ENCODE measurements around the gene PDIA2.

PDIA2 gene

DNA sequence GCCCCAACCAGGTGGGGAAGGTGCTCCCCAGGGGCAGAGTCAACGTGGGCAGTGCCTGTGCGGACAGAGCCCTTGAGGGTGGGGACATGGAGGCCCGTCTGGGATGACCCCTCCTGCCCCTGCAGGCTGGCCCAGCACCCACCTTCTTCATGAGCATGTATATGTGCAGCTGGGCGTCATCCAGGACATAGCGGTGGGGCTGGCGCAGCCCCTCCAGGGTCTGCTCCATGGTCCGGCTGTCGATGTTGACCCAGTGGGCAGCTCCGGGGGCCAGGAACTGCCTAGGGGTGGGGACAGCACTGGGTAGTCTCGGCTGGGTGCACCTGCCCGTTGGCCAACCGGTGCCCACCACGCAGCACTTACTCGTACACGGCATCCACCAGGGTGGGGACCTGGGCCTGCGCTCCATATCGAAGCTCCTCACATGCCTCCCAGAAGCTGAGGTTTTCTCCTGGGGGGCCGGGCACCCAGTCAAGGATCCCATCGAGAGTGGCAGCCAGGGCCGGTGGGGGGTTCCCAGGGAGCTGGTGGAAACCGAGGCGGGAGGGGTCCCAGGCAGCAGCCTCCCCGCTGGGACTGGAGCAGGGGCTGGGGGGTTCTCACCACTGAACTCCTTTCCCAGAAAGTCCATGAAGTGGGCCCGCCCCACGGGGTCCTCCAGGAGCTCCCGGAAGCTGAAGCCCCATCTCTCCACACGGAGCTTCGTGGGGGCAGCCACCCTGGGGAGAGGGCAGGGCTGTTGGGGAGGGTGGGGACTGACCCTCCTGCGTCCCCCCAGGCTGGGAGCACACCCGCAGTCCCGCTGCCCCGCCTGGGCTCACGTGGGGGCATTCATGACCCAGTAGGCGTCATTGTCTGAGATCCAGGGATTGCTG is 12.3 kb upstream of the PDIA2 start:
- no peak overlapping the region for H3K4me3 ChIP-seq (ENCODE audit: low read depth, low read length)
- no peak for TF ChIP-seq CTCF (IDR thresholded peaks at IDR 0.05; ENCODE audit: low read depth, low read length)

DNA sequence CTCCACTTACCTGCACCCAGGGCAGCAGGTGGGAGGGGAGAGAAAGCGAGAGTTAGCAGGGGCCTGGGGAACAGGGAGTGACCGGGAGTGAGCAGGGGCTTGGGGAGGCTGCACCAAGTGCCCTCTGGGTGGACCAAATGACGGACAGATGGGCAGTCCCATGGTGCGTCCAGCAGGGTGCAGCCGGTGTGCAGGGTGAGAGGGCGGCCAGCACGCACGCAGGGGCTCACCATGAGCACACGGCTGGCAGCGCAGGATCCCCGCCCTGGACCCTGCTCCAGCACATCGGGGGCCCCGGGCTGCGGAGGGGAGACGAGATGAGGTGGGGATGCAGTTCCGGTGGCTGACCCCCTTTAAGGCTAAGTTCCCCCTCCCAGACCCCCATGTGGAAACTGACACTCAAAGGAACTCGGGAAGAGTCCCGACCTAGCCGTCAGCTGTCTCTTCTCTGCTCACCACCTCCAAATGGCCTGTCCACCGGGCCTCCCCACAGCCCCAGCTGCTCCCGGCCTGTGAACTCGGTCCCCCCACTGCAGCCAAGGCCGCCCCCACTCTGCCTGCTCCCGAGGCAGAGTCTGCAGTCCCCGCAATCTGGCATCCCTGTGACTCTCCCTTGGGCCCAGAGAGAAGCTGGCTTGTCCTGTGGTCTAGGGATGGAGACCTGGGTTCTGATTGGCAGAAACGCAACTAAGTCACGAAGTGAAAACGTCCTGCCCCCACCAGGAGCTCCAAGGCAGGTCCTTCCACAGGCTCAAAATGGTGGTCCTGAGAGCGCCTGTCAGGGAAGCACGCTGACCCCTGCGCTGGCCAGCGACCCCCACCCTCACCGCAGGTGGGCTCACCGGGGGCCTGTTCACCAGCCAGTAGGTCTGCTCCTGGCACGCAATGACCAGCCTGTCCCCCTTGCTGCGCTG is 10.1 kb upstream of the PDIA2 start:
- no peak overlapping the region for H3K4me3 ChIP-seq (ENCODE audit: low read depth, low read length)
- no peak for TF ChIP-seq CTCF (IDR thresholded peaks at IDR 0.05; ENCODE audit: low read depth, low read length)

GRCh38 chr16:273547-274421 is 9.2 kb upstream of the PDIA2 start:
- TF ChIP-seq CTCF (IDR thresholded peaks at IDR 0.05; ENCODE audit: low read depth, low read length): no peak
- H3K4me3 ChIP-seq (ENCODE audit: low read depth, low read length): no peak overlapping the region

DNA sequence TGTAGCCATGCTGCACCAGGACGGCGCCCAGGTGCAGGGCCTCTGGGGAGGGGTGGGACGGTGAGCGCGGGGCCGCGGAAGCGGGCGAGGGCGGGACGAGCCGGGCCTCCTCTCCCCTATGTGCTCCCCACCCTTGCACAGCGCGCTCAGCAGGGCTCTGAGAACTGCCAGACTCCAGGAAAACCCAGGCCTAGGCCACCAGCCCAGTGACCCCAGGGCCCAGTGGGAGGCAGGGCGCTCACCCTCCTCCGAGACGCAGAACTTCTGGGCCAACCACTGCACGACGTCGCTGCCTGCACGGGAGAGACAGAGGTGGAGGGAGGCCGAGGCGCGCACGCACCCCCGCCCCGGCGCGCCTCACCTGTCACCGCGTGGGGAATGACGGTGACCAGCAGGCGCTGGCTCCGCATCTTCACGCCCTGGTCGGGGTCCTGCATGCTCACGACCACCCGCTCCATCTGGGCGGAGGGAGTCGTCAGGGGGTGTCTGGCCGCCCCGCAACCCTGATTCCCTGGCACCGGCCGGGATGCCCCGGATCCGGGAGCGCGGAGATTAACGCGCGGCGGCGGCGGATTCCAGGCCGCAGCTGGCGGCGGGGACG is 7.8 kb upstream of the PDIA2 start:
- TF ChIP-seq CTCF (IDR thresholded peaks at IDR 0.05; ENCODE audit: low read depth, low read length): no peak
- no peak overlapping the region for H3K4me3 ChIP-seq (ENCODE audit: low read depth, low read length)

DNA sequence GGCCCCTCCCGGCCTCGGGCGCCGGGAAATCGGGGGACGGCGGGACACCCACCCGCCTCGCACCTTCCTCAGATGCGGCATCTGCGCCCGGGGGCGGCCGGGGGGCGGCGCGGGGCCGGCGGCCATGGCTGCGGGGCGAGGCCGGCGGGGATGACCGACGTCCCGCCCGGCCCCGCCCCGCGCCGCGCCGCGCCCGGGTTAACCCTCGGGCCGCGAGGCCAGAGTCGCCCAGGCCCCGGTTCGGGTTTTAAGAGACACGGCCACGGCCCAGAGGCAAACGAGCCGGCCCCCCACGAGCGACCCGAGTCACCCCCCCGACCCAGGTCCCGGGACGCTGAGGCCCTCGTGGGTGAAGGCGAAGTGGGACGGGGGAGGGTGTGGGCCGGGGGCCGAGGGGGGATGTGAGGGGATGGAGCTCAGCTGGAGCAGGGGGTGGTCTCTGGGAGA is 7.2 kb upstream of the PDIA2 start, which contains the start of gene RGS11:
Gene RGS11, minus strand, starts transcription at position 159 of the 447 bp plus-strand sequence. Its CDS starts 33 bp downstream, at position 126.
- H3K4me3 ChIP-seq (ENCODE audit: low read depth, low read length): no peak within 1 kb of the TSS
- TF ChIP-seq CTCF (IDR thresholded peaks at IDR 0.05; ENCODE audit: low read depth, low read length): no peak

GRCh38 chr16:276426-277077 is 6.4 kb upstream of the PDIA2 start:
- no peak for TF ChIP-seq CTCF (IDR thresholded peaks at IDR 0.05; ENCODE audit: low read depth, low read length)
- H3K4me3 ChIP-seq (ENCODE audit: low read depth, low read length): no peak overlapping the region

Measured in WI38 (cell line).